ENCODE measurements around the gene ETV6. TPM values are rescaled to one million over a fixed set of nuclear protein-coding genes. Genes with fewer than 3 reads are reported as not detected.

ETV6 gene
- total and polyA plus RNA-seq, 9 of the 15 experiments (the other 6 are each of a cell fraction or from before 2014, with no cell fraction given) = 0.81 to 12.7 (median 4.1) TPM

GRCh38 chr12:11868027-11868426 lies 218.6 kb downstream of the ETV6 start:
- FAIRE-seq = no peak
- intact Hi-C loops (cut with micrococcal nuclease) = no loop called here

More at GRCh38 chr12:11868027-11868426, 218.6 kb downstream of the ETV6 start:
- no peaks in the 10 kb centered on the region for H3K27me3 ChIP-seq (ENCODE audit: control insufficient read depth in 2 of 2, insufficient read depth in 2 of 2, low read length in 2 of 2)
- WGBS (ENCODE audit: insufficient coverage, low coverage, missing lambda C conversion rate) = 90% methylated on average over 1 of the region's 1 CpG
- H3K9me1 ChIP-seq (ENCODE audit: control insufficient read depth, insufficient read depth, low read length) = no peaks in the 10 kb centered on the region
- no peak overlapping the region for H3K4me3 ChIP-seq
- H3K79me2 ChIP-seq (ENCODE audit: control insufficient read depth, insufficient read depth, low read length) = no peaks in the 10 kb centered on the region
- ATAC-seq (no peak), DNase-seq (ENCODE audit: extremely low read depth in 1 of 4, low spot score in 3 of 4) (no peak)
- H2AFZ ChIP-seq (ENCODE audit: low read depth, low read length) = no peak overlapping the region
- H3K27ac ChIP-seq (ENCODE audit: extremely low read depth, low read depth, low read length) = no peak overlapping the region
- H3K9me3 ChIP-seq (replicated peaks; ENCODE audit: control insufficient read depth, insufficient read depth, low read depth, low read length) = no peaks in the 10 kb centered on the region; the same call in 1 of the 2 replicates
- H3K4me1 ChIP-seq (replicated peaks in 1 of 2; ENCODE audit: control insufficient read depth in 2 of 2, insufficient read depth in 2 of 2, low read length in 2 of 2) = no peaks in the 10 kb centered on the region
- in situ Hi-C loops (cut with MboI) = no loop called here
- ChIA-PET POLR2A (no interaction called here), CTCF (ENCODE audit: low intra/inter-chr PET ratio) (no interaction called here)
- H3K9ac ChIP-seq (ENCODE audit: insufficient read depth in 1 of 2, low read depth in 2 of 2, low read length in 2 of 2) = no peak overlapping the region
- H4K20me1 ChIP-seq (replicated peaks; ENCODE audit: control insufficient read depth, insufficient read depth, low read length) = no peaks in the 10 kb centered on the region
- BruUV-seq (replicated peaks) = no TSS peak
- H3K36me3 ChIP-seq (ENCODE audit: control insufficient read depth, insufficient read depth, low read length) = no peaks in the 10 kb centered on the region
- H3K4me2 ChIP-seq (ENCODE audit: insufficient read depth, low read length) = no peak overlapping the region
- TF ChIP-seq NFXL1 (CRISPR knock-in tag; IDR thresholded peaks at IDR 0.05) = no peak
- TF ChIP-seq ZC3H8 (IDR thresholded peaks at IDR 0.05) = no peak
- no peak for TF ChIP-seq SPI1 (IDR thresholded peaks at IDR 0.05; ENCODE audit: borderline replicate concordance, low read depth, low read length)
- TF ChIP-seq ZBTB49 (CRISPR knock-in tag; IDR thresholded peaks at IDR 0.05; ENCODE audit: borderline replicate concordance) = no peak
- TF ChIP-seq ZNF551 (CRISPR knock-in tag; IDR thresholded peaks at IDR 0.05) = no peak
- no peak for TF ChIP-seq ID3 (CRISPR knock-in tag; IDR thresholded peaks at IDR 0.05)
- no peak for TF ChIP-seq ID3 (tag; IDR thresholded peaks at IDR 0.05)
- TF ChIP-seq TFAP4 (CRISPR knock-in tag; IDR thresholded peaks at IDR 0.05; ENCODE audit: borderline replicate concordance) = no peak
- no peak for TF ChIP-seq BRD4 (IDR thresholded peaks at IDR 0.05)
- no peak for TF ChIP-seq ETV1 (tag; conservative IDR thresholded peaks at IDR 0.05; ENCODE audit: low read depth)
- no peak for TF ChIP-seq MNT (conservative IDR thresholded peaks at IDR 0.05)
